H1 (cell line): ENCODE measurements around the gene RAPGEF5. TPM values are rescaled to one million over a fixed set of nuclear protein-coding genes. Genes with fewer than 3 reads are reported as not detected.

Experiments used
- ATF3 ChIP-seq: IDR thresholded peaks from 2 replicates; pipeline ENCODE4 v1.6.1; 2011; ENCODE audit warnings: low read depth, mild to moderate bottlenecking, low read length; ENCODE audit not compliant: insufficient read depth
- CBX5 ChIP-seq: fragments of 300-800, 300-1000 bp; sonication (generic); IDR thresholded peaks from 2 replicates; pipeline ENCODE4 v1.7.1; 2016; ENCODE audit warnings: antibody characterized with exemption, low read length, low read depth
- CHD7 ChIP-seq: fragments of 300-600 bp; sonication (generic); IDR thresholded peaks from 2 replicates; pipeline ENCODE4 v1.7.1; 2012; ENCODE audit warnings: low read length, moderate library complexity, mild to moderate bottlenecking, inconsistent platforms; ENCODE audit not compliant: insufficient replicate concordance
- FOSL1 ChIP-seq: IDR thresholded peaks from 2 replicates; pipeline ENCODE4 v1.6.1; 2011; ENCODE audit warnings: mild to moderate bottlenecking, low read depth, low read length, moderate library complexity; ENCODE audit not compliant: insufficient read depth
- polyA plus RNA-seq, 7 experiments: library from polyadenylated mRNA; depleted of rRNA in 3 of 7; stranded (reverse) in 5 of 7; unstranded in 2 of 7; fragments of >200 nt in 5 of 7; fragments of 200-250 nt in 2 of 7; gene quantifications; 1 replicate in 5 of 7; 2 replicates in 1 of 7; 4 replicates in 1 of 7; pipeline versions ENCODE4 v1.2.1 to v1.2.3, GENCODE V29; 2011 to 2013; ENCODE audit warnings: missing spikeins in 2 of 7, mixed read lengths in 2 of 7
- total RNA-seq: library from RNA; stranded (reverse); fragmentation: NEBNext Ultra II Directional; extraction: Animal tissue kit (Norgen Biotek cat#: 25700); gene quantifications from 2 replicates; pipeline ENCODE4 v1.2.1, GENCODE V29; 2021

RAPGEF5 gene
- total and polyA plus RNA-seq, 2 of the 8 experiments (the other 6 are each of a cell fraction or from before 2014, with no cell fraction given), result 4.4 to 22.9 TPM

DNA sequence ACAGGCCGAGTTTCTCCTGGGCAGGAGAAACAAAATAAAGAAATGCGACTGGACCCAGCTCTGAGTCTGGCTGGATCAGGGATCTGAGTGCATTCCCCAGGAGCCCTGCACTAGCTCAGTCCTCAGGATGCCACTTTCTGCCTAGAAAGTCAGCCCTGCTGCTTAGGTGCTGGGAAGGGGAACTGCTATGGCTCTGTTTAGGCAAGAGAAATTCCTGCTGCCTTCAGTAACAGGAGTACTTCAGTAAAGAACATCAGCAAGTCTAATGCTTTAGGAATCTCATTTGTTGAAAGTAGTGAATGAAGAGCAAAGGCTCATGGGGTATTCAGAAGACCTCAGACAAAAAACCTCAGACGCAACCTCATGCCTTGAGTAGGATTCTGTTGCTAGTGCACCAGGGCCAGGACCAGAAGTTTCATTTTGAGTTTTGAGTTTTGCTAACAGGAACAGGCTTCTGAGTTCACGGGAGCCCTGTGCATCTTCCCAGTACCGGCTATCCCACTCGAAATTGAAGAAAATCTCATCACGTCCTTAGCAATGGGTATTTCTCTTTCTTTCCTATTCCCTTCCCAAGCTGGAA is 240.4 kb downstream of the RAPGEF5 start (continued):
- TF ChIP-seq CHD7 (no peak), CBX5 (no peak), FOSL1 (no peak), ATF3 (no peak)
- TF ChIP-seq, all 59 proteins: peak for 0
